PC-3 (cell line): ENCODE data around the gene CCL21. TPM values are rescaled to one million over a fixed set of nuclear protein-coding genes. Genes with fewer than 3 reads are reported as not detected.

ENCODE experiments used
- ATAC-seq: fragments of 200-7000 bp; cut with Tn5 transposase; 2 replicates; pipeline ENCODE4 v1.9.1; 2020; ENCODE audit warnings: mild to moderate bottlenecking, moderate library complexity
- BruUV-seq: library from RNA; stranded (reverse); fragments of 400-500 nt; replicated peaks from 2 replicates; lab custom pipeline; 2021; lab: Mats Ljungman, UMichigan
- CTCF ChIA-PET: fragments of 300-600 bp; sonication (Branson Sonifier 250); formaldehyde crosslinking; loops from one replicate; lab custom pipeline; 2022; ENCODE audit warnings: antibody characterized with exemption; lab: Charles Lee
- POLR2A ChIA-PET: fragments of 300-600 bp; sonication (Branson Sonifier 250); formaldehyde crosslinking; loops from one replicate; lab custom pipeline; 2022; ENCODE audit warnings: antibody characterized with exemption; ENCODE audit not compliant: unreplicated experiment; lab: Charles Lee
- DNase-seq: peaks from one replicate; pipeline ENCODE4 v3.0.0-alpha.2; 2015
- H2AFZ ChIP-seq: fragments of 300-600 bp; sonication (generic); 2 replicates; pipeline ENCODE4 v1.6.0; 2016; ENCODE audit warnings: antibody characterized with exemption, low read length
- H3F3A ChIP-seq: fragments of 300-600 bp; sonication (generic); one replicate; pipeline ENCODE4 v1.6.0; 2017; ENCODE audit warnings: antibody characterized with exemption, low read length, control low read depth, mild to moderate bottlenecking; ENCODE audit not compliant: unreplicated experiment
- H3K27ac ChIP-seq: fragments of 300-600 bp; sonication (generic); 2 replicates; pipeline ENCODE4 v1.5.1; 2016; ENCODE audit warnings: mild to moderate bottlenecking, low read length
- H3K27me3 ChIP-seq: fragments of 300-600 bp; sonication (generic); 2 replicates; pipeline ENCODE4 v1.6.1; 2016; ENCODE audit warnings: low read length, mixed read lengths
- H3K36me3 ChIP-seq: fragments of 300-600 bp; sonication (generic); 2 replicates; pipeline ENCODE4 v1.6.1; 2016; ENCODE audit warnings: low read depth, mixed run types, low read length, mixed read lengths
- H3K4me1 ChIP-seq: fragments of 300-600 bp; sonication (generic); 2 replicates; pipeline ENCODE4 v1.5.1; 2016; ENCODE audit warnings: low read length; ENCODE audit not compliant: insufficient read depth
- H3K4me2 ChIP-seq: fragments of 300-600 bp; sonication (generic); 2 replicates; pipeline ENCODE4 v1.6.0; 2016; ENCODE audit warnings: low read length
- H3K4me3 ChIP-seq: fragments of 300-600 bp; sonication (generic); 2 replicates; pipeline ENCODE4 v1.5.1; 2016; ENCODE audit warnings: mild to moderate bottlenecking, low read length, mixed read lengths
- H3K79me2 ChIP-seq: fragments of 300-600 bp; sonication (generic); 2 replicates; pipeline ENCODE4 v1.6.1; 2017; ENCODE audit warnings: low read length, mixed read lengths
- H3K9ac ChIP-seq: fragments of 300-600 bp; sonication (generic); 2 replicates; pipeline ENCODE4 v1.6.0; 2016; ENCODE audit warnings: mild to moderate bottlenecking, low read length
- H3K9me2 ChIP-seq: fragments of 300-600 bp; sonication (generic); replicated peaks from 2 replicates; pipeline ENCODE4 v1.6.1; 2016; ENCODE audit warnings: mixed run types, low read length, mixed read lengths
- H3K9me3 ChIP-seq: fragments of 300-600 bp; sonication (generic); 2 replicates; pipeline ENCODE4 v1.6.1; 2016; ENCODE audit warnings: low read length, mixed read lengths
- H4K20me1 ChIP-seq: fragments of 300-600 bp; sonication (generic); 2 replicates; pipeline ENCODE4 v1.6.1; 2016; ENCODE audit warnings: low read length, mixed read lengths
- CTCF ChIP-seq: fragments of 300-600 bp; sonication (generic); conservative IDR thresholded peaks from 2 replicates; pipeline ENCODE4 v1.5.1; 2017; ENCODE audit warnings: antibody characterized with exemption, low read depth, mild to moderate bottlenecking, low read length
- EZH2 ChIP-seq: fragments of 300-600 bp; sonication (generic); IDR thresholded peaks from one replicate; pipeline ENCODE4 v1.6.1; 2017; ENCODE audit warnings: antibody characterized with exemption, mild to moderate bottlenecking, low read length; ENCODE audit not compliant: unreplicated experiment
- EZH2phosphoT487 ChIP-seq: fragments of 300-600 bp; sonication (generic); IDR thresholded peaks from 2 replicates; pipeline ENCODE4 v1.6.1; 2018; ENCODE audit warnings: mild to moderate bottlenecking, antibody characterized with exemption, low read length, borderline replicate concordance
- intact Hi-C: fragments of 100-400 bp; cut with micrococcal nuclease; formaldehyde crosslinking; loops from 2 replicates; pipeline ENCODE4 v1.9.0; 2023
- total RNA-seq: library from RNA; depleted of rRNA; stranded (reverse); fragments of >200 nt; gene quantifications from 2 replicates; pipeline ENCODE4 v1.2.3, GENCODE V29; 2014

CCL21 gene
- total RNA-seq, 1 experiment from 2014 or later: not detected

GRCh38 chr9:34719021-34719768 is 9.3 kb upstream of the CCL21 start:
- H4K20me1 ChIP-seq: no peaks in the 10 kb centered on the region
- no peak overlapping the region for H3K9ac ChIP-seq
- CTCF ChIA-PET: no interaction called here
- no peaks in the 10 kb centered on the region for H3K79me2 ChIP-seq
- H3K4me2 ChIP-seq: no peak overlapping the region
- no peak for DNase-seq
- ATAC-seq: no peak
- H2AFZ ChIP-seq: no peak overlapping the region
- no peak overlapping the region for H3K27ac ChIP-seq
- no peaks in the 10 kb centered on the region for H3K36me3 ChIP-seq
- no peaks in the 10 kb centered on the region for H3K4me1 ChIP-seq
- no peak overlapping the region for H3K4me3 ChIP-seq
- intact Hi-C loops: no loop called here
- H3K9me3 ChIP-seq: no peaks in the 10 kb centered on the region
- TF ChIP-seq EZH2: no peak
- no peak for TF ChIP-seq CTCF
- H3K27me3 ChIP-seq: peaks cover 10% of the 10 kb centered on the region
- H3F3A ChIP-seq: no peaks in the 10 kb centered on the region
- POLR2A ChIA-PET: no interaction called here
- no TSS peak for BruUV-seq
- no peaks in the 10 kb centered on the region for H3K9me2 ChIP-seq

GRCh38 chr9:34717996-34718614 is 8.2 kb upstream of the CCL21 start:
- no peak overlapping the region for H3K9ac ChIP-seq
- H2AFZ ChIP-seq: no peak overlapping the region
- H3K36me3 ChIP-seq: no peaks in the 10 kb centered on the region
- peaks cover 20% of the 10 kb centered on the region for H3K27me3 ChIP-seq
- POLR2A ChIA-PET: no interaction called here
- no peak overlapping the region for H3K4me3 ChIP-seq
- H3K4me1 ChIP-seq: no peaks in the 10 kb centered on the region
- no peaks in the 10 kb centered on the region for H3K9me2 ChIP-seq
- H4K20me1 ChIP-seq: no peaks in the 10 kb centered on the region
- CTCF ChIA-PET: no interaction called here
- no peak overlapping the region for H3K4me2 ChIP-seq
- H3K9me3 ChIP-seq: no peaks in the 10 kb centered on the region
- BruUV-seq: no TSS peak
- intact Hi-C loops: no loop called here
- DNase-seq (no peak), ATAC-seq (no peak)
- TF ChIP-seq EZH2phosphoT487 (no peak), EZH2 (no peak), CTCF (no peak)
- H3F3A ChIP-seq: no peaks in the 10 kb centered on the region
- H3K27ac ChIP-seq: no peak overlapping the region
- no peaks in the 10 kb centered on the region for H3K79me2 ChIP-seq

GRCh38 chr9:34716711-34717110 is 6.8 kb upstream of the CCL21 start:
- POLR2A ChIA-PET: no interaction called here

More at GRCh38 chr9:34716711-34717110, 6.8 kb upstream of the CCL21 start:
- Histone ChIP-seq H3K9me3 (no peaks in the 10 kb centered on the region), H3K27me3 (peaks cover 33% of the 10 kb centered on the region), H3K27ac (no peak overlapping the region), H3K9ac (no peak overlapping the region), H3K4me1 (no peaks in the 10 kb centered on the region), H3K9me2 (no peaks in the 10 kb centered on the region), H4K20me1 (no peaks in the 10 kb centered on the region), H3F3A (no peaks in the 10 kb centered on the region), H3K4me3 (no peak overlapping the region), H3K36me3 (no peaks in the 10 kb centered on the region), H3K79me2 (no peaks in the 10 kb centered on the region), H2AFZ (no peak overlapping the region), H3K4me2 (no peak overlapping the region)
- CTCF ChIA-PET: no interaction called here
- no TSS peak for BruUV-seq
- TF ChIP-seq CTCF (no peak), EZH2 (no peak), EZH2phosphoT487 (no peak)
- intact Hi-C loops: no loop called here
- ATAC-seq: no peak
- DNase-seq: no peak
